GM21367 (cell line): ENCODE measurements around the gene POLE3.
A peak's percentile ranks its signal among the peaks of the same experiment; 100 is the strongest.
"Not testable (repeated sequence)": the region's sequence is repeated elsewhere in the genome, so short reads cannot be mapped to it uniquely, and the experiment has no call there.

Source experiments
- ATAC-seq: cut with Tn5 transposase; IDR thresholded peaks from one replicate; pipeline ENCODE4 v1.9.1; 2021; ENCODE audit not compliant: unreplicated experiment

The POLE3 gene, protein sequence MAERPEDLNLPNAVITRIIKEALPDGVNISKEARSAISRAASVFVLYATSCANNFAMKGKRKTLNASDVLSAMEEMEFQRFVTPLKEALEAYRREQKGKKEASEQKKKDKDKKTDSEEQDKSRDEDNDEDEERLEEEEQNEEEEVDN

GRCh38 chr9:113410207-113410864 is at the start of gene POLE3, which contains the start of gene C9orf43:
POLE3 (minus strand) TSS chr9:113410675; CDS start chr9:113410293, 382 bp downstream.
C9orf43 (plus strand) TSS chr9:113410747; CDS start chr9:113413494, 2,747 bp downstream.
- peak; percentile 85 for ATAC-seq

GRCh38 chr9:113456235-113456634 is 45.8 kb upstream of the POLE3 start:
- ATAC-seq, result no peak

- no peak for ATAC-seq
These were observed 44.7 kb upstream of the POLE3 start for GRCh38 chr9:113454914-113455761.

GRCh38 chr9:113452113-113452605 is 41.7 kb upstream of the POLE3 start:
- no peak for ATAC-seq

DNA sequence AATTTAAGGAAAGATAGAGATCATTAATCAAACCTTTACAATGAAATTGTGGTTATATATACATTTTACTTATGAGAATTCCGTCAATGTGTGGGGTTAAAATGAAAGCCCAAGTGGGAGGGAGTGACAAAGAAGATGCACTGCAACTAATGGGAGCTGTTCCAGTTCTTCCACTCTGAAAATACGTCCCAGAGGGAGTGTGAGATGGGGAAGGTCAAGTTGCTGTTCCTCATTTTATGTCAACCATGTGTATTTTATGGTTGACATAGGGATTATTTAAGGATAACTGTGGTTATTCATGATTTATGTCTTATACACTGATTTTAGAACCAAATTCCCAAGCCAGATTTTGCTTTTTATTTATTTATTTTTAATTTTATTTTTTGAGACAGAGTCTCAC is 38.9 kb upstream of the POLE3 start:
- ATAC-seq, result no peak

- no peak for ATAC-seq
These were observed 35.9 kb upstream of the POLE3 start for GRCh38 chr9:113446323-113446740.

GRCh38 chr9:113444736-113445135 is 34.3 kb upstream of the POLE3 start:
- no peak for ATAC-seq

GRCh38 chr9:113437716-113438115 is 27.2 kb upstream of the POLE3 start:
- not testable (repeated sequence) for ATAC-seq

GRCh38 chr9:113436728-113437515 is 26.4 kb upstream of the POLE3 start:
- no peak for ATAC-seq

- ATAC-seq, result no peak
These were observed 20.7 kb upstream of the POLE3 start for GRCh38 chr9:113431191-113431590.

- ATAC-seq, result no peak
These were observed 17.7 kb upstream of the POLE3 start for GRCh38 chr9:113428062-113428615.

DNA sequence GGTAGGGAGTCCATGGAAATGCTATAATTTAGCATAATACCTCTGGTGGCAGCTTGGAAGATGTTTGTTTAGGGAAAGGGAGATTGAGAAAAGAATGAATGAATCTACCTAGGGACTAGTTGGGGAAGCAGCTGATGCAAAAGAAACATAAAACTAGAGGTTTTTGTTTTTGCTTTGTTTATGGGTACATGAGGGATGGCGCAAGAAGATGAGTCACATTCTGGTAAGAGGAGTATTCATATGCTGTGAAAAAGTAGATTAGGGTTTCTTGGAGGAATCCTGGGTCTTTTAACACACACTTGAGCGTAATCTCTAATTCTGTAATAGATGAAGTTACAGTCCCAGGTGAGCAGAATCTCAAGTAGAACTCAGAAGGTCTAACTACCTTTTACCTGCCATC is 17.2 kb upstream of the POLE3 start:
- no peak for ATAC-seq

GRCh38 chr9:113426701-113427100 is 16.2 kb upstream of the POLE3 start:
- no peak for ATAC-seq

DNA sequence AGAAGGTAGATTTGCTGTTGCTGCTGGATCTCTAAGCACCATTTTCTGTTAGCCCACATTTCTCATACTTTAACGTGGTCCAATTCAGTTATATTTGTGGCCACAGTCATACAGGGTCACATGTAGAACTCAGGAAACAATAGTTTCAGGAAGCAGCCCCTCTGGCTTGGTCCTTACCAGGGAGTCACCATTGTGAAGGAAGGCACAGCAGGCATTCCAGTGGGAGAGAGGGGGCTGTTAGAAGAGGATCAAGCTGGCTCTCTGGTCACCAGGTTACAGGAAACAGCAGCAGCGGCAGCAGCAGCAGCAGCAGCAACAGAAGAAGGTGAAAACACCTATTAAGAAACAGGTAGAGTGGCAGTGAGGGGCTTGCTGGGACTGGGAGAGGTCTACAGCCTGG is 14.6 kb upstream of the POLE3 start:
- no peak for ATAC-seq

GRCh38 chr9:113421726-113422125 is 11.3 kb upstream of the POLE3 start:
- no peak for ATAC-seq

DNA sequence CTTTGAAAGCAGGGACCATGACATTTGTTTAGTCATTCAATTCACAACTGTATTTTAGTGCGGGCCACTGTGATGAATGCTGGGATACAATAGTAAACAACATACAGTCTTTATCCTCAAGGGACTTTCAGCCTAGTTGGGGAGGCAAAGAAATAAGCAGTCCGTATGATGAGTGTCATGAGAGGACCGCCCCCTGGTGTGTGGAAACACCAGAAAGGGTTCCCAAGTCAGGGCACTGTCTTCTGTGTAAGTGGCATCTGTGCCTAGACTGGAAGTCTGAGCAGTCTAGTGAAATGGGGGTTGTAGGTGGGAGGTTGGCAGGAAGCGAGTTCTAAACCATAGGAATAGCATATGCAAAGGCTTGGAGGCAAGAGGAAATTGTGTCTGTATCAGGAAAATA is 6.9 kb upstream of the POLE3 start:
- no peak for ATAC-seq

GRCh38 chr9:113416149-113416721 is 5.8 kb upstream of the POLE3 start:
- peak; percentile 97 for ATAC-seq

DNA sequence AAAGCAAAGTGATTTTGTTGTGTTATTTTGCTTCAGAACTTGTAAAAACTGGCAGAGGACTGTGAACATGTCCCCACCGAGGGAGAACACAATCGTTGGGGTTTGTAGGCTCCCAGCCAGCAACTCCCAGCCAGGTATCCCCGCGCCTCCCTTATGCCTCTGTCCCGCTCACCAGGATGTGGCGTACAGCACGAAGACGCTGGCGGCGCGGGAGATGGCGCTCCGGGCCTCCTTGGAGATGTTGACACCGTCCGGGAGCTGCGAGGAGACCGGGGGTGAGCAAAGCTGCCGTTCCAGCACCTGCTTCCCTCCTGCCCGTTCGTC is 630 bp downstream of the POLE3 start:
- ATAC-seq, result no peak

GRCh38 chr9:113409481-113409880 is 994 bp downstream of the POLE3 start:
- ATAC-seq, result no peak

DNA sequence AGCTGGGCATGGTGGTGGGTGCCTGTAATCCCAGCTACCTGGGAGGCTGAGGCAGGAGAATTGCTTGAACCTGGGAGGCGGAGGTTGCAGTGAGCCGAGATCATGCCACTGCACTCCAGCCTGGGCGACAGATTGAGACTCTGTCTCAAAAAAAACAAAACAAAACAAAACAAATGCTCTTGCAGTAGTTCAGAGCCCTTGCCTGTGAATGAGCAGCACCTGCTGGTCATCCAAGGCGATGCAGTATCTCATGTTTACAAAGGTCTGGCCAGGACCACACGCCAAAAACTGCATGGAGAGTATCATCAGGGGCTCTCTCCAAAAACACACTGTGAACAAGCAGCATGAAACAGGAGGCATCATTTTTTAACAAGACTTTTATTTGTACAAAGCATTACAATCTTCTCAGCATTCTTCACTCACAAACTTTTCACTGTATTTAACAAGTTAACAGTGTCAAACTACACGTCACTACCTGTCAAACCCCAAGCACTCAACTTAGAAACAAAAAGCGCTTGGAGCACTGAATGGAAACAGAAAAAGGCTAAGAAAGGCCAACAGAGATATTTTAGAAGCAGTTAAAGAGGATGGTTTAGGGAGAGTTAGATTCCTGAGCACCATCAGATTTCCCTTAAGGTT is 3.5 kb downstream of the POLE3 start:
- ATAC-seq, result not testable (repeated sequence)
